ENCODE results near the gene TXNDC17.

GRCh38 chr17:6683730-6684459 is 43.0 kb downstream of the TXNDC17 start:
- TF ChIP-seq CTCF (IDR thresholded peaks at IDR 0.05) (no peak), POLR2A (IDR thresholded peaks at IDR 0.05) (no peak)

Measured in tibial nerve (tissue), 3 donors.